ENCODE data around the gene EID3. TPM values are rescaled to one million over a fixed set of nuclear protein-coding genes. Genes with fewer than 3 reads are reported as not detected.
"Not testable (repeated sequence)": the region's sequence is repeated elsewhere in the genome, so short reads cannot be mapped to it uniquely, and the experiment has no call there.

Gene EID3
- total RNA-seq, 1 donor from 2014 or later, result 1.4 TPM

DNA sequence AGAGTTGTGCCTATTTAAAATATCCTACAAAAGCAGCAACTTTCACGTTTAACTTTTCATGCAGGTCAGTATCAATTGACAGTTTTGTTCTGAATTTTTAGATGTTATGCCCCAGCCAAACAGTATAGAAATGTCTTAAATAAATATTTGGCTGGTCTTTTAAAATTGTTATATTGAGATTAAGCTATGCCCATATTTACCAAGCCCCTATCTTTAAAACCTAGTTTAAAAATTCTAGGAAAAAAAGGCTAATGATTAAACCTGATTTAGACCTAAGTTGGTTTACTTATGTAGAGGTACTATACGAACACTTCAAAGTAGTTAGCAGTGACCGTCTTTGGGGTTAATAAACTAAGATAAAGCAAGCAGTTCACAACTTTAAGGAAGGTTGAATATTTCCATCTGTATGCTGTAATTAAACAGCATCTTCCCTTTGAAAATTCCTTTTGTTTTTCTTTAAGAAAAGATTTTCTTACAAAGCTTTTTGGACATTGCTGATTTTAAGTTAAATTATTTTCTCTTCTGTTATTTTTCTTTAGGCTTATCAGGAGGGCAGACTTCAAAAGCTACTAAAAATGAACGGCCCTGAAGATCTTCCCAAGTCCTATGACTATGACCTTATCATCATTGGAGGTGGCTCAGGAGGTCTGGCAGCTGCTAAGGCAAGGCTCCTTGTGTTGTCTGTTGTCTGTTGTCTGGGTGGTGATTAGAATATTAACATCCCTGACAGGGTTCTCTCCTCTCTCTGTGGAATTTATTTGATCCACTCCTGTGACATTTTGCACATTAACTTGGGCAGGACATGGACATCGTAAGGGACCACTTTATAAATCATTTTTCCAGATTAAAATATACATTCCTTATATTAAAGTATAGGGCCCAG is 7.5 kb downstream of the EID3 start:
- DNase-seq (ENCODE audit: low spot score), result no peak
- ATAC-seq, result no peak

DNA sequence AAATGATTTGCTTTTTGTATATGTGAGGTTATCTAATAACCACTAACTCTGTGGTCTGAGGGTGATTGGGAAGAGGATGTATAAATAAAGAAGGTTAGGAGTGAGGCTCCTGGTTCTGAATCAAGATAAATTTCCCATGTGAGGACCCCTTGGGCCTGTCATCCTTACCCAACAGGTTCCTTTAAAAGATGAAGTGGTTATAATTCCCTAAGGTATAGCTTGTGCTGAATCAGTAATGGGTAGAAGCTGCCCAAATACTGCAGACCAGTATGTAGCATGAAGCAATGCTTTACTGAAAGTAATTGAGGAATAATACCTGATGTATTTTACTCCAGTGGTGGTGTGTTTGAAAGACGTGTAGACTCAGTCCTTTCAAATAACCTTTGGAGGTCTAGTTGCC is 8.7 kb downstream of the EID3 start:
- ATAC-seq (no peak), DNase-seq (ENCODE audit: low spot score) (no peak)

DNA sequence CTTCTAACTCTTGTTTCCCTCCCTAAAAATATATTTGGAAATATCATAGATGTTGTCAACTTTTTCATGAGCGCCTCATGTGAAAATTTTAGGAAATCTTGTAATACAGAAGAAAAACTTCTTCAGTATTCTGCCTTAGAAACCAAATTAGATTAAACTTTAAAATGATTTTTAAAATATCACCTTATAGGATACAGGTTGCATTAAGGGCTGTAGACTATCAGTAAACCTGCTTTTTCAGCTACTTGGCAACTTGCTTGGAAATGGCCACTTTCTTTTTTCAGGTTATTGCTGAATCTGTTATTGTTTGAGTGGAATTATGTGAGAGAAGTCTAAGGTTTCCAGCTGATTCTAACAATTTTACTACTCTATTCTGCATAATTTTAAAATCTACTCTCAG is 9.1 kb downstream of the EID3 start:
- no peak for DNase-seq (ENCODE audit: low spot score)
- no peak for ATAC-seq

DNA sequence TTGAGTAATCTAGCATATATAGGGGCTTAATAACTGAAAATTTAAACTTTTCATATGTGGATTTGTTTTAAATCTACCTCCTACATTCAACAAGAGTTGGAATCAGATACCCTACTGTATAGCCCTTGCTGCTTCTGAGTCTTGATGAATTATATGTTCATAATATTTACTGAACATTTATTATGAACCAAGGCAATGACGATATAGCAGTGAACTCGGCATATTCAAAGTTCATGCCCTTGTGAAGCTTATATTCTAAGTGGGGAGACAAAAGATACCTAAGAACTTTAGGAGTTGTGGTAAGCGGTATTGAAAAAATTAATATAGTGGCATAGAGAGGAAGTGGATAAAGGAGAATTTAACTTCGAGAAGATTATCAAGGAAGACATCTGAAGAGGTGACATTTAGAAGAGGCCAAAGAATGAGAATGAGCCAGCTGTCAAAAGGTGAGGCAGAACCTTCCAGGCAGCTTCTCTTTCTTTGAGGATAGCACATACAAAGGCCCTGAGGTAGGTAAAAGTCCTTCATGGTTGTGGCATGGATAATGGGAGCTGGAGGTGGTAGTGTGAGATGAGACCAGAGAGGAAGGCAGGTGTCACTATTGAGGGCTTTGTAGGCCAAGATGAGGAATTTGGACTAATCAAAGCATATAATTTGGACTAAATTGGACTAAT is 10.2 kb downstream of the EID3 start:
- no peak for DNase-seq (ENCODE audit: low spot score)
- ATAC-seq, result no peak

DNA sequence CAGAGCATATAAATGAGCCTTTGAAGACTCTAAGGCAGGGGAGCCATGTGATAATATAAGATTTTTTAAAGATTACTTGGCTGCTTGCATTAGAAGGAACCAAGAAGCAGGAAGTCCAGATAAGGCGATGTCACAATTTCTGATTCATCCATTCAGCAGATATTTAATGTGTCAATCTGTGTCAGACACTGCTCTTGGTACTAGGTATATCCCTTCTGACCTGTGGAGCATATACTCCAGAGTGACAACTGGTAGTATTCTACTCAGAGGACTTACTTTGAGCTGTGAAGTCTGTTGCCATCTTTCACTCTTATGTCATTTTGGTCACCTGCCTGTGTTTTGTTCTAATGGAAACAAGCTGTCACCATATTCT is 10.7 kb downstream of the EID3 start:
- ATAC-seq (no peak), DNase-seq (ENCODE audit: low spot score) (no peak)

DNA sequence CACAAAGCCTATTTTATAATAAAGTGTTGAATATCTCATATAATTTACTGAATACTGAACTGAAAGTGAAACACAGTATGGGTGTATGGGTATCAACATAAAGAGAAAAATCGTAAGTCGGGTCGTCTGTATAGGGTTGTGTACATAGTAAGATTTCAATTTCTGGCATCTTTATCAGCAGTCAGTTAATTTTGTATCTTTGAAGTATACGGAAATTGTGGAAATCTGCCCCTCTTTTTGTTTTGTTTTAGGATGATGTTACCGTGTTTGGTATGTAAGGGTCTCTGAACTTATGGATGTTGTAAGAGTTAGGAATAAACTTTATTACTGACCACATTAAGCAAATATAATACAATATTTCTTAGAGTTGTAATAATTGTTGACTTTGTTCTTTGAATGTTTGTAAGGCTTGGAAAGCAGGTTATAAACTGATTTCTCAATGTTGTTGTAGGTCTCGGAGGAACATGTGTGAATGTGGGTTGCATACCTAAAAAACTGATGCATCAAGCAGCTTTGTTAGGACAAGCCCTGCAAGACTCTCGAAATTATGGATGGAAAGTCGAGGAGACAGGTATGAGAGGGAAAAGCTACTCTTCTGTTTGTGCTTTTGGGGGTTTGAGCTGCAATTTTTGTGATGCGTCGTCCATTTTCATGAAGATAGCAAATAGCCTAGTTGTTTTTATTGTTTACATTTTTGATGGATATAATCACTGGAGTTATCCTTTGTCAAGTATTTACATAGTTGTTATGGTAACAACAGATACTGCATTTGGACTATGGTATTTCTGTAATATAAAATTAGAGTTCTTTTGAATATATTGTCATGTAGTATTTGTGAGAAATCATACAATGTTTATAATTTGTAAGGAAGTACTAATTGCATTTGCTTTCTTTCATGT is 12.0 kb downstream of the EID3 start:
- ATAC-seq (no peak), DNase-seq (ENCODE audit: low spot score) (no peak)

DNA sequence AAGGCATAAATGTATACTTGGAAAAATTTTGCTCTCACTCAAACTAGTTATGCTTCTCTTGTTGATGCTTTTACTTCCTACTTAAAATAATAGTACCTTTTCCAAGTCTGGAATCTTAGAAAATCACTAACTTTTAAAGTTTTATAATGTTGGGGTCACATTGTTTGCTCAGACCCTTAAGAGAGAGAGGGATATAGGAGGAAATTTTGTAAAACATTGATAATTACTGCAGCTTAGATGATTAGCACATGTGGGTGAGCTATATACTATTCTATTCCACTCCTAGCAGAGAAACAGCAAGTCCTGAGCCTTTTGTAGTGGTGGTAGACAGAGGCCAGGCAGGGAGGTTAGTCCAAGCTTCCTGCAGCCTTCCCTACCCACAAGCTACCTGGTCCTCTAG is 13.4 kb downstream of the EID3 start:
- no peak for ATAC-seq
- no peak for DNase-seq (ENCODE audit: low spot score)

DNA sequence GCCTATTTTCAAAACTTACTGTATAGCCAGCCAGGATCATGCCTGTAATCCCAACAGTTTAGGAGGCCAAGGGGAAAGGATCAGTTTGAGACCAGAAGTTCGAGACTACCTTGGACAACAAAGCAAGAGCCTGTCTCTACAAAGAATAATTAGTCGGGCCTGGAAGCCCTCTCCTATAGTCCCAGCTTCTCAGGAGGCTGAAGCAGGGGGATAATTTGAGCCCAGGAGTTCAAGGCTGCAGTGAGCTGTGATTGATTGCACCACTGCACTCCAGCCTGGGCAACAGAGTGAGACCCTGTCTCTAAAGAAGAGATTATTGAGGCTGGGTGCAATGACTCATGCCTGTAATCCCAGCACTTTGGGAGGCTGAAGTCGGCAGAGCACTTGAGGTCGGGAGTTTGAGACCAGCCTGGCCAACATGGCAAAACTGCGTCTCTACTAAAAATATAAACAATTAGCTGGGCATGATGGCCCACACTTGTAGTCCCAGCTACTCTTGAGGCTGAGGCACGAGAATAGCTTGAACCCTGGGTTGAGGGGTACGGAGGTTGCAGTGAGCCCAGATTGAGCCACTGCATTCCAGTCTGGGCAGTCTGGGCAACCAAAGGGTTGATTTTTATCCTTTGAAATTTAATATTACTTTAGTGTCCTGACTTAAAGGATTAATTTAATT is 14.1 kb downstream of the EID3 start:
- no peak for ATAC-seq
- no peak for DNase-seq (ENCODE audit: low spot score)

DNA sequence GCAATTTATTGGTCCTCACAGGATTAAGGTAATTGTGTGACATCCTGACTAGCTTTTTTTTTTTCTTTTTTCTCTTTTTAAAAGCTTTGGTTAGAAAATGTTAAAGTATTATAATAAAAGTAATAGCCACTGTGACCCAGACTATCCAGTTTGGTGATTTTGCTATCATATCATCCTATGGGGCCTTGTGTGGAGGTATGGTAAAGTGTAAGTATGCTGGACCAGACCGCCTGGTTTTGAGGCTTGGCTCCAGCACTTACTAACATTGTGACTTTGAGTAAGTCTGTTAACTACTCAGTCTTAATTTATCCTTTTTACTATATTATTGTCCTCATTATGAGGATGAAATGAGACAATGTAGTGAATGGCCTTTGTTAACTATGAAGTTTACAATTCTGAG is 15.5 kb downstream of the EID3 start:
- no peak for DNase-seq (ENCODE audit: low spot score)
- no peak for ATAC-seq

DNA sequence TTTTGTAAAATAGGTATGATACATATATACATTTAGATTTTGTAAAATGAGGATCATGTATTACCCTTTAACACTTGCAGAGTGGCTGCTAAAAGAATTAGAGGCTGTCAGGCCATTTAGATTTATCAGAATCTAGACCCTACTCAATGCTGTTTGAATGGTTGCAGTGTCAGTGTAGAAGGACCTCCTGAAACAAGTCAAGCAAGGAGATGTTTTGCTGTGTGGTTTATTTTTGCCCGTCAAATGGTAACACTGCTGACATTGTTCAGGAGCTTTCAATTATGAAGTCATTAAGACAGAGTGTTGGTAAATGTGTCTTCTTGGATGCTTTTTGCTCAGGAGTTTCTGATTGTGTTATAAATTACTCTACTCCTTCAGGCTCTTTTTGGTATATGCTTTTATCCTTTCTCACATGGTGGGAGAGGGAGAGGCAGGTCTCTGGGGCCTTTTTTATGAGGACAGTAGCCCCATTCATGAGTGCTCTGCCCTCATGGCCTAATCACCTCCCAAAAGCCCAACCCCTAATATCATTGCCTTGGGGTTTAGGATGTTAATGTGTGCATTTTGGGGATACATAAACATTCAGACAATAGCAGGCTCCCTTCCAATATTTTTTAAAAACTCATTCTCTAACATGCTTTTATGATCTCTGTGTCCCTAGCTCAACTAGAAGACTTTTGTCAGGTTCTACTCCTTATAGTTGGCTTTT is 16.5 kb downstream of the EID3 start:
- ATAC-seq, result no peak
- DNase-seq (ENCODE audit: low spot score), result no peak

DNA sequence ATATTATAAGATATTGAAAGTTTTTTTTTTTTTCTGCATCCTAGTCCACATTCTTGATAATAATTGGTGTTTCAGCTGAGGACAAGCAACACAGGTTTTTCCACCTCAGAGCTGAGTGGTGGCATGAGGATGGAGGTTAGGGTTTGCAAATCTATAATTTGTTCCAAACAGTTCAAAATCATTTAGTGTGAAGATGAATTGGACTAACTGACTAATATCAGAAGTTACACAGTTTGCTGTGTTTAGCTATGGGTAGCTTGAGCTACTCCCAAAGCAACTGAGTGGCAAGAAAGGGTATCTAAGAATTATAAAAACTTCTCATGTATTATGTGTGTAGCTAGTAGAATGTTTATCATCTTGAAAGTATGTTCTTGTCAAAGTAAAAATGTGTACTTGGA is 17.1 kb downstream of the EID3 start:
- ATAC-seq, result no peak
- DNase-seq (ENCODE audit: low spot score), result no peak

DNA sequence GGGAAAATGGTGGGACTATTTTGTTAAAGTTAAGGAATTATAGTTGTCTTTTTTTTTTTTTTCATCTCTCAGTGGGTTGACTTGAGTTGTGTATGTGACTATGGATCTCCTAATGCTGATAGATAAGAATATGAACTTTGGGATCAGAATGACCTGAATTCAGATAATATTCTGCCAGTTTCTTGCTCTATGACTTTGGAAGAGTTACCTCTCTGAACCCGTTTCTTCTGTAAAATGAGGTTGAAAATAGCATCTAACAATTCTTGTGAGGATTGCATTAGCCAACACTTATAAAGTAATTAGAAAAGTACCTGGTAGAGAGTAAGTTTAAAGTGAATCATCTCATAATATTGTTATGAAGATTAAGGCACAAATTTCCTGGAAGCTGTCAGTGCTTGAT is 18.4 kb downstream of the EID3 start:
- no peak for ATAC-seq
- DNase-seq (ENCODE audit: low spot score), result no peak

DNA sequence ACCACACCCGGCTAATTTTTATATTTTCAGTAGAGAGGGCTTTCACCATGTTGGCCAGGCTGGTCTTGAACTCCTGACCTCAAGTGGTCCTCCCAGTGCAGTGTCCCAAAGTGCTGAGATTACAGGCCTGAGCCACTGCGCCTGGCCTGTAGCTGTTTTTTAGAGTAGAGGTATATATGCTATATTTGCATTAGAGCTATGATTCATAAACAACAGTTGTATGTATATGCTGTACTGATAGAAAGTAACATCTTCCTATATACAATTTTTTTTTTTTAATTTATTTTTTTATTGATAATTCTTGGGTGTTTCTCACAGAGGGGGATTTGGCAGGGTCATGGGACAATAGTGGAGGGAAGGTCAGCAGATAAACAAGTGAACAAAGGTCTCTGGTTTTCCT is 19.0 kb downstream of the EID3 start:
- not testable (repeated sequence) for ATAC-seq; DNase-seq (ENCODE audit: low spot score)

DNA sequence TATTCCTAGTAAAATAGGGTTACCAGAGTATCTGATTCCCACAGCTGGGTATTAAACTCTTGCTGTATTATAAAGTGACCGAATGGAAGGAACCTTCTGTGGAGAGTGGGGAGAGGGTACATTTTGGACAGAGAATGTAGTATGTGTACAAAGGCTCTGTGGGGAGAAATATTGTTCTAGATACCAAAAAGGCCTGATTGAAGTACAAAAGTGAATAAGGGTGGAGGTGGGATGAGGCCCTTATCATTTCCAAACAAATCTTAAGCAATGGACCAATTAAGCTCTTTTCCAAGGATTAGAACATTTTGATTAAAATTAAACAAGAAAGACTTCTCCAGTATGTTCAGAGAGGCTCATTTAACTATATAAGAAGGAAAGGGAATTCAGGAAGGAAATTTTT is 20.4 kb downstream of the EID3 start:
- no peak for ATAC-seq
- no peak for DNase-seq (ENCODE audit: low spot score)

DNA sequence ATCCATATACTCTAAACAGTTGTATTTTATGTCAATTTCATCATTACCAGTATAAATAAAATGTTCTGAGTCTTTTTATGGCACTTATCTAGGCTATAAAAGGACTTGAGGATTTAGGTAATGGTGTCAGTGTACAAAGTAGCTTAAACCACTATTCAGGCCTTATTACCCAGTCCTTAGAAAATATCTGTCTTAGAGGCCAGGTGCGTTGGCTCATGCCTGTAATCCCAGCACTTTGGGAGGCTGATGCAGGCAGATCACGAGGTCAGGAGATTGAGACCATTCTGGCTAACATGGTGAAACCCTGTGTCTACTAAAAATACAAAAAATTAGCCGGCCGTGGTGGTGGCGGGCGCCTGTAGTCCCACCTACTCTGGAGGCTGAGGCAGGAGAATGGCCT is 24.7 kb downstream of the EID3 start:
- ATAC-seq; DNase-seq (ENCODE audit: low spot score): not testable (repeated sequence)

DNA sequence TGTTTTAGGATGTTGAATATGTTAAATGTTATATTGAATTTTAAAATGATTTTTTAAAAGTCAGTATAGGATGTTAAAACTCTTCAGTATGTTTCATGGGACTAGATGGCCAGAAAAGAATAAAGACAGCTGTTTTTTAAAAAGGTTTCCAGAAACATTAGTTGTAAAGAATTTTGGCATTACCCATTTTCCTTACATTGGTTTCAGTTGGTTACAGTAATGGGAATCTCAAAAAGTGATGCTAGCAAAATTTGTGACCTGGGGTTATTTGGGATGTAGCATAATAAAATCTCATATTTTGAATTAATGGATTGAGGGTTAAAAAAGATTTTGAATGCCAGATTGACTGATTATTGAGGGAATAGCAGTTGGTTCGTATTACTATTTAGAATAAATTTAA is 25.3 kb downstream of the EID3 start:
- no peak for DNase-seq (ENCODE audit: low spot score)

DNA sequence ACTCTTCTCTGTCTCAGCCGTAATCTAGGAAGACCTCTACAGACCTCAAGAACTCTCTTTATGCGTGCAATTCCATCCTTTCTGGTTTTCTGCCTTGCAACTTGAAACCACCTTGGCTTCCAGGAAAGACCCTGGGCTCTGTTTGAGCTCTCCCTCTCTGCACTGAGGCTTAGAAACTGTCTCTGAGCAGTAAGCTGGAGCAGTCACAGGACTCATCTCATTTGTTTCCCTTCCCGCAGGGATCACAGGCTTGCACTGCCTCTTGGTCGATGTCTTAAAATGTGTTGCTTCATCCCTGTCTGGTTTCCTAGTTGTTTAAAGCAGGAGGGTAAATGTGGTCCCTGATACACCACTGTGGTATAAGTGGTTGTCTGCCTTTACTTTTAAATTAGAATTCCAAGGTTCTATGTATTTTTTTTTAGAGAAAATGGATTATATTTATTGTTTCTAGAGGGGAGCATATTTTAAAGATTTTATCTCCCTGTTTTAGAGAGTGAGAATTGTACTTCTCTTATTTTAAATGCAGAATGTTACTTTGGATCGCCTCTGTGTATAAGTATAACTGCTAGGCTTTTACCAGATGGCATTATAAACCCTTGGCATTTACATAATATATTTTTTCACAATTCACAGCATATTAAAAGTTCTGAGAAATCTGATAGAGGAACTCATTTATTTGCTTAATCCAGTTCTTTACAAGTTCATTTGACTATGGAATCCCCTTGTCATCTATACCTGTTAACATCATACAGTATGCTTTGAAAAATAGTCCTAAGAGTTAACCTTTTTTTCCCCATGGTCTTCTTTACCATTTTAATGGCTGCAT is 26.4 kb downstream of the EID3 start:
- no peak for ATAC-seq
- DNase-seq (ENCODE audit: low spot score), result no peak

More for the DNA sequence above, 25.3 kb downstream of the EID3 start:
- ATAC-seq, result no peak

DNA sequence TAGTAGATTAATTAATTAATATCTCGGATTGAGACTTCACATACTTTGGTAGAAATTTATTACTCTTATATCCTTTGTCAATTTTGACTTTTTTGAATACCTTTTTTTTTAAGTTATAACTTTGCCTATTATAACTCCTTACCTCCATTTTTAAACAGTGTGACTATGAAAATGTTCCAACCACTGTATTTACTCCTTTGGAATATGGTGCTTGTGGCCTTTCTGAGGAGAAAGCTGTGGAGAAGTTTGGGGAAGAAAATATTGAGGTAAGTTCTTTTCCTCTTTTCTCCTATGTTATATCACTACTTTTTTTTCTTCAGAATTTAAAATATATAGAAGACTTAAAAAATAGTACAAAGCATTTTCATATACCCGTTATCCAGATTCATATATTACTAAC is 27.8 kb downstream of the EID3 start:
- no peak for DNase-seq (ENCODE audit: low spot score)

DNA sequence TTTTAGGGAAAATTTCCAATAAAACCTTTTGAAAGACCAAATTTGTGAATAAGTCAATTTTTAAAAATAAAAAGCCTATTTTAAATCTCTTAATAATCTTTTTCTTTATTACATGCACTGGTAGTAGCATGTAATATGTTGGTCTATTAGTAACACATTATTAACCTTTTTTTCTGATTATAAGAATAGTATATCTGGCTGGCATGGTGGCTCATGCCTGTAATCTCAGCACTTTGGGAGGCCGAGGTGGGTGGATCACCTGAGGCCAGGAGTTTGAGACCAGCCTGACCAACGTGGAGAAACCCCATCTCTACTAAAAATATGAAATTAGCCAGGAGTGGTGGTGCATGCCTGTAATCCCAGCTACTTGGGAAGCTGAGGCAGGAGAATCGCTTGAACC is 28.7 kb downstream of the EID3 start:
- not testable (repeated sequence) for DNase-seq (ENCODE audit: low spot score); ATAC-seq

More for the DNA sequence above, 27.8 kb downstream of the EID3 start:
- ATAC-seq, result no peak

Data from left lobe of liver (tissue), 2 donors.